Spleen (tissue), 7 donors: Measurements from ENCODE around the gene GDPD5.

Experiments used
- CTCF ChIP-seq, 11 experiments: fragments of 200-600 bp in 7 of 11; fragments of 450-650 bp in 4 of 11; sonication (generic) in 4 of 11; IDR thresholded peaks in 8 of 11; conservative IDR thresholded peaks in 3 of 11; 1 replicate in 7 of 11; 2 replicates in 4 of 11; pipeline versions ENCODE4 v1.4.0 to v1.8.0; 2016 to 2021; ENCODE audit warnings: antibody characterized with exemption in 11 of 11, inconsistent platforms in 4 of 11, mild to moderate bottlenecking in 1 of 11
- POLR2A ChIP-seq, 3 donors: fragments of 450-650 bp; IDR thresholded peaks; one replicate each; pipeline ENCODE4 v1.5.1; 2017; ENCODE audit warnings: antibody characterized with exemption in 3 of 3, mild to moderate bottlenecking in 1 of 3
- donor health status: DM: no; HTN: no; CAD: no; lungs with moderate emphysema.
- donor health status: DM: no; HTN: no; CAD: no.
- donor health status: DM: no; HTN: no; CAD: no.

GRCh38 chr11:75449271-75449670 lies 76.5 kb downstream of the GDPD5 start:
- TF ChIP-seq CTCF (IDR thresholded peaks at IDR 0.05 in 8 of 11, conservative IDR thresholded peaks at IDR 0.05 in 3 of 11) (no peak), POLR2A (IDR thresholded peaks at IDR 0.05) (no peak)
